Chondrocyte (in vitro differentiated cells): ENCODE results near the gene TPRG1. TPM values are rescaled to one million over a fixed set of nuclear protein-coding genes. Genes with fewer than 3 reads are reported as not detected.
A peak's percentile ranks its signal among the peaks of the same experiment; 100 is the strongest.

ENCODE experiments used
- DNase-seq: peaks from one replicate; pipeline ENCODE4 v3.0.0; 2021; ENCODE audit warnings: mixed read lengths, low spot score
- H3K27ac Mint-ChIP-seq: one replicate; pipeline ENCODE4 v1.8.0; 2021; ENCODE audit warnings: mild to moderate bottlenecking, moderate library complexity, mixed read lengths; ENCODE audit not compliant: unreplicated experiment
- H3K27me3 Mint-ChIP-seq: 2 replicates; pipeline ENCODE4 v1.8.0; 2021; ENCODE audit warnings: low read depth, mixed read lengths
- H3K36me3 Mint-ChIP-seq: 2 replicates; pipeline ENCODE4 v1.8.0; 2021; ENCODE audit warnings: low read depth, mixed read lengths
- H3K4me1 Mint-ChIP-seq: 2 replicates; pipeline ENCODE4 v1.8.0; 2021; ENCODE audit warnings: low read depth, mild to moderate bottlenecking, mixed read lengths
- H3K4me3 Mint-ChIP-seq: one replicate; pipeline ENCODE4 v1.8.0; 2021; ENCODE audit warnings: mild to moderate bottlenecking, moderate library complexity, mixed read lengths; ENCODE audit not compliant: unreplicated experiment
- H3K9me3 Mint-ChIP-seq: 2 replicates; pipeline ENCODE4 v1.8.0; 2021; ENCODE audit warnings: low read depth, mixed read lengths
- total RNA-seq: library from RNA; stranded (reverse); gene quantifications from 3 replicates; pipeline ENCODE4 v1.2.1, GENCODE V29; 2021
- TF ChIP-seq, protein P1 (sequence below): fragments of 200-600 bp; sonication (generic); IDR thresholded peaks from 2 replicates; pipeline ENCODE4 v1.5.0; 2021; ENCODE audit warnings: antibody characterized with exemption, mild to moderate bottlenecking, moderate library complexity

The TPRG1 gene
- total RNA-seq, 1 donor from 2014 or later, result 1.3 TPM

DNA sequence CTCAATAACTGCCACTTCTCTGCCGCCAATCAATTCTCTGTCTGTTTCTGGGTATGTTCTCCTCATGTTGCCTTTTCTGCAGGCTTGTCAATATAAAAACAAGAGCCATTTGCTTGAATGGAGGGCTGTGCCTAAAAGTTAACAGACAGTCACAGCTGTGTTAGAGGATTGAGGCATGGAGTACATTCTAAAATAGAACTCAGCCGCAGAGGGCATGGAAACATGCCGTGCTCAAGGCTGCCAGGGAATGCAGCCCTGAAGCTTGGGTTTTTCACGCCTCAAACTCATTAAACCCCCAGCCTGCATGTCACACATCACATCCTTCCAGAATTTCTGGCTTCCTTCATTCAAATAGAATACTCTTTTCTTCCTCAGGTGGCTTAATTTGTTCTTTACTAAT, 166.6 kb downstream of the TPRG1 start:
- no peaks in the 10 kb centered on the region for H3K36me3 Mint-ChIP-seq
- H3K4me3 Mint-ChIP-seq, result no peak overlapping the region
- no peaks in the 10 kb centered on the region for H3K4me1 Mint-ChIP-seq
- peaks cover 9% of the 10 kb centered on the region for H3K9me3 Mint-ChIP-seq
- TF ChIP-seq, protein P1, sequence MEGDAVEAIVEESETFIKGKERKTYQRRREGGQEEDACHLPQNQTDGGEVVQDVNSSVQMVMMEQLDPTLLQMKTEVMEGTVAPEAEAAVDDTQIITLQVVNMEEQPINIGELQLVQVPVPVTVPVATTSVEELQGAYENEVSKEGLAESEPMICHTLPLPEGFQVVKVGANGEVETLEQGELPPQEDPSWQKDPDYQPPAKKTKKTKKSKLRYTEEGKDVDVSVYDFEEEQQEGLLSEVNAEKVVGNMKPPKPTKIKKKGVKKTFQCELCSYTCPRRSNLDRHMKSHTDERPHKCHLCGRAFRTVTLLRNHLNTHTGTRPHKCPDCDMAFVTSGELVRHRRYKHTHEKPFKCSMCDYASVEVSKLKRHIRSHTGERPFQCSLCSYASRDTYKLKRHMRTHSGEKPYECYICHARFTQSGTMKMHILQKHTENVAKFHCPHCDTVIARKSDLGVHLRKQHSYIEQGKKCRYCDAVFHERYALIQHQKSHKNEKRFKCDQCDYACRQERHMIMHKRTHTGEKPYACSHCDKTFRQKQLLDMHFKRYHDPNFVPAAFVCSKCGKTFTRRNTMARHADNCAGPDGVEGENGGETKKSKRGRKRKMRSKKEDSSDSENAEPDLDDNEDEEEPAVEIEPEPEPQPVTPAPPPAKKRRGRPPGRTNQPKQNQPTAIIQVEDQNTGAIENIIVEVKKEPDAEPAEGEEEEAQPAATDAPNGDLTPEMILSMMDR, result no peak
- peaks cover 26% of the 10 kb centered on the region for H3K27me3 Mint-ChIP-seq
- no peak for DNase-seq
- H3K27ac Mint-ChIP-seq, result no peak overlapping the region

DNA sequence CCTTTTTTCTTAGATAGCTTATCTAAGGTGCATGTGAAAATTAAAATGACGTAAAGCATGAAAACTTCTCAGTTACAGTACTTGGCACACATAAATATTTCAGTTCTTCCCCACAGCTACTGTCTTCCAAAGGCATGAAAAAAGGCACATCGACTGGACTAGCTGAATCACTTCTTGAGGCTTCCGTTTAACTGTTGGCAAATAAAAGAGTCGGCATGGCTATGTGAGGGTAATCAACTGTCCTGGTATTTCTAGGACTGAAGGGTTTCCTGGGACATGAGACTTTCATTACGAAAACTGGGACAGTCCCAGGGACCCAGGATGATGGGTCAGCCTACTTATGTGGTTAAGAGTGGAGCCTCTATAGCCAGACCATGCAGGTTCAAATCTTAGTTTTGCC, 168.2 kb downstream of the TPRG1 start:
- Mint-ChIP-seq H3K36me3 (no peaks in the 10 kb centered on the region), H3K27ac (no peak overlapping the region), H3K27me3 (peaks cover 34% of the 10 kb centered on the region), H3K9me3 (peaks cover 9% of the 10 kb centered on the region), H3K4me3 (no peak overlapping the region), H3K4me1 (no peaks in the 10 kb centered on the region)
- no peak for DNase-seq
- TF ChIP-seq, protein P1, result no peak

DNA sequence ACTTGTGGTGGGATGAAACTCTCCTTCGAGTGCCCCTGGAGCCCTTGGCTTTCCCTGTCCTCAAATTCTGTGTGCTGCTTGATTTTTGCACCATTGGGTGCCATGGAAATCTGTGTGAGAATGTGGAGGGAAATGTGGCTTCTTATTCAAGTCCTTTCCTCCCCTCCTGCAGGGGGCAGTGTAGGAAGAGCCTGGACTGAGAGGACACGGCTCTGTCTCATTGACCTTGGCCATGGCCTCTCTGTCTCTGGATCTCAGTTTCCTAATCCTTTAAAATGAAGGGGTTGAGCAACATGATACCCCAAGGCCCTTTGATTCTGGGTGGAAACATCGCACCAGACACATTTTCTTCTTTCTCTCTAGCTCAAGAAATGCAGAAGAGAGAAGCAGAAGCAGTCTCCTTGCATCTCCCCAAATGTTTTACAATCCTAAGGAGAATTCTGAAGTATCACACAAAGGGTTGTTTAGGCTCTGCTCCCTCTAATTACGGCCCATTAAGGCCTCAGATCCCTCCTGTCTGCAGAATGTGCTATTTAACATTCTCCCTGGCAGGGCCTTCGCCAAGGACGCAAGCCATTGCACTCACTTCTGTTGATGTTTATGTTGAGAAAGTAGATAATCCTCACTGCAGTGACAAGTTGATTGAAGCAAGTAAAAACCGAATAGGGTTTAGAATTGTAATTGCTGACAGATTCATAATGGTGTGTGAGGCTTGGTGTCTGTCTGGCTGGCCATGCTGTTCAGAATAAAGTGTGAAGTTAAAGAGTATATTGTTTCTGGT, 169.1 kb downstream of the TPRG1 start:
- Mint-ChIP-seq H3K9me3 (peaks cover 9% of the 10 kb centered on the region), H3K27me3 (peaks cover 36% of the 10 kb centered on the region), H3K4me1 (no peaks in the 10 kb centered on the region), H3K4me3 (no peak overlapping the region), H3K27ac (no peak overlapping the region), H3K36me3 (no peaks in the 10 kb centered on the region)
- TF ChIP-seq, protein P1, result peak; percentile 37
- DNase-seq, result no peak

DNA sequence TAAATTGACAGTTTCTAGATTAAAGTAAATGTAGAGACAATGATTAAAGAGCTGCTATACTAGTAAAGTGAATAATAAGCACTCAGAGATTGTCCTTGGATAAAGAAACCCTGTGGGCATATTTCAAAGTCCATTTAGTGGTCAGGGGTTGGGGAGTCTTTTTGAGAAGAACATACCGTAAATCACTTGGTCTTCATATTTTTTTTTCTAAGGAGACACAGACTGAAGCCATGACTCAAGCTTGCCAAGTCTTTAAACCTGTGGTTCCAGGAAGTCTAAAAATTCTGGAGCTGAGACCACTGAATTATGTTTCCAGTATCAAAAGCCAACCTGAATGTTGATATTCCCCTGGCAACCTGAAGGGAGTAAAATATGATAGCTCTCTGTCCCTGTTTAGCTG, 171.0 kb downstream of the TPRG1 start:
- H3K9me3 Mint-ChIP-seq, result no peaks in the 10 kb centered on the region
- no peaks in the 10 kb centered on the region for H3K36me3 Mint-ChIP-seq
- TF ChIP-seq, protein P1, result no peak
- no peaks in the 10 kb centered on the region for H3K4me1 Mint-ChIP-seq
- no peak overlapping the region for H3K4me3 Mint-ChIP-seq
- no peak overlapping the region for H3K27ac Mint-ChIP-seq
- no peak for DNase-seq
- H3K27me3 Mint-ChIP-seq, result peaks cover 37% of the 10 kb centered on the region

DNA sequence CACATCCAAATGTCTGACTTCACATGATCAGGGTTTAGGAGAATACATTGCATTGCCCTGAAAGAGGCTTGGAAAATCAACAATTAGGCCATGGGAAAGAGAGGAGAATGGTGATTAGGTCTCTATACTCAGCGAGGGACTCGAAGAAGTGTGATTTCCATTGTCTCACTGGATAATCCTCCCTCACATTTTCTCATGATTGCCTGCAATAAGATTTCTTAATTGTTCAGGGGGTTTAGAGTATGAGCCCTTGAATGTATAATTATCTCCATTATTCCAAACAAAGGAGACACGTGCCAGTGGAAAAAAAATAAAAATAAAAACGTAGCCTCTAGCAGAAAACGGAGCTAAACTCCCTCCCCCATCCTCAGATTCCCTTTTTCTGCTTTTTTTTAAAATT, 173.2 kb downstream of the TPRG1 start:
- no peaks in the 10 kb centered on the region for H3K4me1 Mint-ChIP-seq
- peaks cover 33% of the 10 kb centered on the region for H3K27me3 Mint-ChIP-seq
- TF ChIP-seq, protein P1, result no peak

More for the DNA sequence above, 173.2 kb downstream of the TPRG1 start:
- no peak for DNase-seq
- Mint-ChIP-seq H3K27ac (no peak overlapping the region), H3K9me3 (no peaks in the 10 kb centered on the region), H3K36me3 (no peaks in the 10 kb centered on the region), H3K4me3 (no peak overlapping the region)
